ENCODE measurements around the gene PLXDC2.

- TF ChIP-seq, protein P1, sequence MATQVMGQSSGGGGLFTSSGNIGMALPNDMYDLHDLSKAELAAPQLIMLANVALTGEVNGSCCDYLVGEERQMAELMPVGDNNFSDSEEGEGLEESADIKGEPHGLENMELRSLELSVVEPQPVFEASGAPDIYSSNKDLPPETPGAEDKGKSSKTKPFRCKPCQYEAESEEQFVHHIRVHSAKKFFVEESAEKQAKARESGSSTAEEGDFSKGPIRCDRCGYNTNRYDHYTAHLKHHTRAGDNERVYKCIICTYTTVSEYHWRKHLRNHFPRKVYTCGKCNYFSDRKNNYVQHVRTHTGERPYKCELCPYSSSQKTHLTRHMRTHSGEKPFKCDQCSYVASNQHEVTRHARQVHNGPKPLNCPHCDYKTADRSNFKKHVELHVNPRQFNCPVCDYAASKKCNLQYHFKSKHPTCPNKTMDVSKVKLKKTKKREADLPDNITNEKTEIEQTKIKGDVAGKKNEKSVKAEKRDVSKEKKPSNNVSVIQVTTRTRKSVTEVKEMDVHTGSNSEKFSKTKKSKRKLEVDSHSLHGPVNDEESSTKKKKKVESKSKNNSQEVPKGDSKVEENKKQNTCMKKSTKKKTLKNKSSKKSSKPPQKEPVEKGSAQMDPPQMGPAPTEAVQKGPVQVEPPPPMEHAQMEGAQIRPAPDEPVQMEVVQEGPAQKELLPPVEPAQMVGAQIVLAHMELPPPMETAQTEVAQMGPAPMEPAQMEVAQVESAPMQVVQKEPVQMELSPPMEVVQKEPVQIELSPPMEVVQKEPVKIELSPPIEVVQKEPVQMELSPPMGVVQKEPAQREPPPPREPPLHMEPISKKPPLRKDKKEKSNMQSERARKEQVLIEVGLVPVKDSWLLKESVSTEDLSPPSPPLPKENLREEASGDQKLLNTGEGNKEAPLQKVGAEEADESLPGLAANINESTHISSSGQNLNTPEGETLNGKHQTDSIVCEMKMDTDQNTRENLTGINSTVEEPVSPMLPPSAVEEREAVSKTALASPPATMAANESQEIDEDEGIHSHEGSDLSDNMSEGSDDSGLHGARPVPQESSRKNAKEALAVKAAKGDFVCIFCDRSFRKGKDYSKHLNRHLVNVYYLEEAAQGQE (IDR thresholded peaks at IDR 0.05; ENCODE audit: insufficient read depth in 1 of 2, low read depth in 2 of 2, low read length in 1 of 2), result no peak
- TF ChIP-seq CTCF (IDR thresholded peaks at IDR 0.05), result no peak
Observed at GRCh38 chr10:20040012-20040411, 223.8 kb downstream of the PLXDC2 start.

Data from Panc1 (cell line).